ENCODE measurements around the gene CCDC47.
"Not testable (repeated sequence)": the region's sequence is repeated elsewhere in the genome, so short reads cannot be mapped to it uniquely, and the experiment has no call there.

CCDC47 gene

GRCh38 chr17:63800783-63801182 lies 27.4 kb upstream of the CCDC47 start:
- TF ChIP-seq, protein P1, sequence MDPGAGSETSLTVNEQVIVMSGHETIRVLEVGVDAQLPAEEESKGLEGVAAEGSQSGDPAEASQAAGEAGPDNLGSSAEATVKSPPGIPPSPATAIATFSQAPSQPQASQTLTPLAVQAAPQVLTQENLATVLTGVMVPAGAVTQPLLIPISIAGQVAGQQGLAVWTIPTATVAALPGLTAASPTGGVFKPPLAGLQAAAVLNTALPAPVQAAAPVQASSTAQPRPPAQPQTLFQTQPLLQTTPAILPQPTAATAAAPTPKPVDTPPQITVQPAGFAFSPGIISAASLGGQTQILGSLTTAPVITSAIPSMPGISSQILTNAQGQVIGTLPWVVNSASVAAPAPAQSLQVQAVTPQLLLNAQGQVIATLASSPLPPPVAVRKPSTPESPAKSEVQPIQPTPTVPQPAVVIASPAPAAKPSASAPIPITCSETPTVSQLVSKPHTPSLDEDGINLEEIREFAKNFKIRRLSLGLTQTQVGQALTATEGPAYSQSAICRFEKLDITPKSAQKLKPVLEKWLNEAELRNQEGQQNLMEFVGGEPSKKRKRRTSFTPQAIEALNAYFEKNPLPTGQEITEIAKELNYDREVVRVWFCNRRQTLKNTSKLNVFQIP (CRISPR knock-in tag; IDR thresholded peaks at IDR 0.05; ENCODE audit: borderline replicate concordance, low read depth) = no peak
- TF ChIP-seq TCF4 (CRISPR knock-in tag; IDR thresholded peaks at IDR 0.05; ENCODE audit: borderline replicate concordance) = no peak
- ATAC-seq = no peak

GRCh38 chr17:63798572-63799106 lies 25.2 kb upstream of the CCDC47 start:
- ATAC-seq = peak; percentile 92
- TF ChIP-seq TSHZ2 (CRISPR knock-in tag; IDR thresholded peaks at IDR 0.05) (no peak), ARNTL (CRISPR knock-in tag; IDR thresholded peaks at IDR 0.05; ENCODE audit: borderline replicate concordance, low read depth) (no peak)
- TF ChIP-seq, protein P2, sequence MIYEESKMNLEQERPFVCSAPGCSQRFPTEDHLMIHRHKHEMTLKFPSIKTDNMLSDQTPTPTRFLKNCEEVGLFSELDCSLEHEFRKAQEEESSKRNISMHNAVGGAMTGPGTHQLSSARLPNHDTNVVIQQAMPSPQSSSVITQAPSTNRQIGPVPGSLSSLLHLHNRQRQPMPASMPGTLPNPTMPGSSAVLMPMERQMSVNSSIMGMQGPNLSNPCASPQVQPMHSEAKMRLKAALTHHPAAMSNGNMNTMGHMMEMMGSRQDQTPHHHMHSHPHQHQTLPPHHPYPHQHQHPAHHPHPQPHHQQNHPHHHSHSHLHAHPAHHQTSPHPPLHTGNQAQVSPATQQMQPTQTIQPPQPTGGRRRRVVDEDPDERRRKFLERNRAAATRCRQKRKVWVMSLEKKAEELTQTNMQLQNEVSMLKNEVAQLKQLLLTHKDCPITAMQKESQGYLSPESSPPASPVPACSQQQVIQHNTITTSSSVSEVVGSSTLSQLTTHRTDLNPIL (CRISPR knock-in tag; IDR thresholded peaks at IDR 0.05; ENCODE audit: low read depth) = no peak

DNA sequence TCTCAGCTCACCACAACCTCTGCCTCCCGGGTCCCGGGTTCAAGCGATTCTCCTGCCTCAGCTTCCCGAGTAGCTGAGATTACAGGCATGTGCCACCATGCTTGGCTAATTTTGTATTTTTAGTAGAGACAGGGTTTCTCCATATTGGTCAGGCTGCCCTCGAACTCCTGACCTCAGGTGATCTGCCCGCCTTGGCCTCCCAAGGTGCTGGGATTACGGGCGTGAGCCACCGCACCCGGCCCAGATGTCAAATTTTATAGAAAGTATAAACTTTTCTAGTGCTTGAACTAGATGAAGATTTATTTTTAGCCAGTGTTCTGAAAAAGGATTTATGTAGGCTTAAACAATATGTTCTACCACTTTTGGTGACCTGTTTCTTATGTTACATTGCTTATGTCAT lies 23.0 kb upstream of the CCDC47 start:
- not testable (repeated sequence) for ATAC-seq

DNA sequence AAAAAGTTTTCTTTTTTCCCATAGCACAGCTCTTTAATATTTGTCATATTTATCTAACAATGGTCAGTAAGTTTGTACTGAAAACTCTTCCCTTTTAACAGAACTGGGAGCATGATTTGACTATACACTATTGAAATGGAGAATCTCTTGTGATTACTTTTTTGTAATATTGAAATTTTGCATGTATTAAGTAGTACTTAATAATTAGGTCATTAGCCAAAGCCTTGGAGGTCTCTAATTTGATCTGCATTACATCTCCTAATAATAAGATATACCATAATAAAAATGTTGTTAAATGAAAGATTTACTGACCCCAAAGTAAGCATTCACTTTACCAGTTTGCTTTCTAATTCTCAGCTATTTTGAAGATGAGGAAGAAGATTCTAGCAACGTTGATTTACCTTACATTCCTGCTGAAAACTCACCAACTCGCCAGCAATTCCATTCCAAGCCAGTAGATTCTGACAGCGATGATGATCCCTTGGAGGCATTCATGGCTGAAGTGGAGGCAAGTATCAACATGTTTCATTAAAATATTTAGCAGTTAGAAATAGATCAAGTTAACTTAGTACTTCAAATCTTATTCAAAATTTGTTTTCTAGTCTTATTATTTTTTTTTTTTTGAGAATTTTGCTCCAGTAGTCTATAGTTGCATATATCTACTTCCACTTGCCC lies 18.8 kb upstream of the CCDC47 start:
- no peak for TF ChIP-seq SNAI2 (CRISPR knock-in tag; IDR thresholded peaks at IDR 0.05)
- TF ChIP-seq ZFP30 (CRISPR knock-in tag; IDR thresholded peaks at IDR 0.05) = no peak
- no peak for TF ChIP-seq ZNF565 (CRISPR knock-in tag; conservative IDR thresholded peaks at IDR 0.05; ENCODE audit: low read depth)
- no peak for TF ChIP-seq TSHZ2 (CRISPR knock-in tag; IDR thresholded peaks at IDR 0.05)
- TF ChIP-seq PPARA (CRISPR knock-in tag; IDR thresholded peaks at IDR 0.05; ENCODE audit: borderline replicate concordance) = no peak
- ATAC-seq = no peak

- no peak for ATAC-seq
- TF ChIP-seq ISL1 (CRISPR knock-in tag; IDR thresholded peaks at IDR 0.05) = no peak
- TF ChIP-seq, protein P3, sequence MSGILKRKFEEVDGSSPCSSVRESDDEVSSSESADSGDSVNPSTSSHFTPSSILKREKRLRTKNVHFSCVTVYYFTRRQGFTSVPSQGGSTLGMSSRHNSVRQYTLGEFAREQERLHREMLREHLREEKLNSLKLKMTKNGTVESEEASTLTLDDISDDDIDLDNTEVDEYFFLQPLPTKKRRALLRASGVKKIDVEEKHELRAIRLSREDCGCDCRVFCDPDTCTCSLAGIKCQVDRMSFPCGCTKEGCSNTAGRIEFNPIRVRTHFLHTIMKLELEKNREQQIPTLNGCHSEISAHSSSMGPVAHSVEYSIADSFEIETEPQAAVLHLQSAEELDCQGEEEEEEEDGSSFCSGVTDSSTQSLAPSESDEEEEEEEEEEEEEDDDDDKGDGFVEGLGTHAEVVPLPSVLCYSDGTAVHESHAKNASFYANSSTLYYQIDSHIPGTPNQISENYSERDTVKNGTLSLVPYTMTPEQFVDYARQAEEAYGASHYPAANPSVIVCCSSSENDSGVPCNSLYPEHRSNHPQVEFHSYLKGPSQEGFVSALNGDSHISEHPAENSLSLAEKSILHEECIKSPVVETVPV (CRISPR knock-in tag; IDR thresholded peaks at IDR 0.05) = no peak
- TF ChIP-seq ZNF565 (CRISPR knock-in tag; conservative IDR thresholded peaks at IDR 0.05; ENCODE audit: low read depth) = no peak
- no peak for TF ChIP-seq OSR1 (CRISPR knock-in tag; IDR thresholded peaks at IDR 0.05)
- TF ChIP-seq ESRRG (CRISPR knock-in tag; IDR thresholded peaks at IDR 0.05) = no peak
- no peak for TF ChIP-seq PPARA (CRISPR knock-in tag; IDR thresholded peaks at IDR 0.05; ENCODE audit: borderline replicate concordance)
- TF ChIP-seq ZNF70 (CRISPR knock-in tag; IDR thresholded peaks at IDR 0.05) = no peak
- no peak for TF ChIP-seq BACH2 (CRISPR knock-in tag; IDR thresholded peaks at IDR 0.05; ENCODE audit: borderline replicate concordance)
- no peak for TF ChIP-seq ZNF8 (CRISPR knock-in tag; IDR thresholded peaks at IDR 0.05)
- TF ChIP-seq ZFP3 (CRISPR knock-in tag; IDR thresholded peaks at IDR 0.05) = no peak
- TF ChIP-seq GLIS3 (CRISPR knock-in tag; IDR thresholded peaks at IDR 0.05) = no peak
- no peak for TF ChIP-seq ZFP30 (CRISPR knock-in tag; IDR thresholded peaks at IDR 0.05)
- TF ChIP-seq, protein P2 (CRISPR knock-in tag; IDR thresholded peaks at IDR 0.05; ENCODE audit: low read depth) = no peak
- TF ChIP-seq TOX (CRISPR knock-in tag; IDR thresholded peaks at IDR 0.05; ENCODE audit: borderline replicate concordance) = no peak
- TF ChIP-seq, protein P4, sequence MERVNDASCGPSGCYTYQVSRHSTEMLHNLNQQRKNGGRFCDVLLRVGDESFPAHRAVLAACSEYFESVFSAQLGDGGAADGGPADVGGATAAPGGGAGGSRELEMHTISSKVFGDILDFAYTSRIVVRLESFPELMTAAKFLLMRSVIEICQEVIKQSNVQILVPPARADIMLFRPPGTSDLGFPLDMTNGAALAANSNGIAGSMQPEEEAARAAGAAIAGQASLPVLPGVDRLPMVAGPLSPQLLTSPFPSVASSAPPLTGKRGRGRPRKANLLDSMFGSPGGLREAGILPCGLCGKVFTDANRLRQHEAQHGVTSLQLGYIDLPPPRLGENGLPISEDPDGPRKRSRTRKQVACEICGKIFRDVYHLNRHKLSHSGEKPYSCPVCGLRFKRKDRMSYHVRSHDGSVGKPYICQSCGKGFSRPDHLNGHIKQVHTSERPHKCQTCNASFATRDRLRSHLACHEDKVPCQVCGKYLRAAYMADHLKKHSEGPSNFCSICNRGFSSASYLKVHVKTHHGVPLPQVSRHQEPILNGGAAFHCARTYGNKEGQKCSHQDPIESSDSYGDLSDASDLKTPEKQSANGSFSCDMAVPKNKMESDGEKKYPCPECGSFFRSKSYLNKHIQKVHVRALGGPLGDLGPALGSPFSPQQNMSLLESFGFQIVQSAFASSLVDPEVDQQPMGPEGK (CRISPR knock-in tag; IDR thresholded peaks at IDR 0.05; ENCODE audit: borderline replicate concordance) = no peak
Measured at GRCh38 chr17:63790057-63790456, 16.7 kb upstream of the CCDC47 start.
